KOPT-K1 (cell line): ENCODE results near the gene RANBP3L.

Experiments
- H3K27ac ChIP-seq: fragments of 200-600 bp; sonication (generic); 2 replicates; pipeline ENCODE4 v1.5.1; 2016; ENCODE audit warnings: antibody characterized with exemption, mild to moderate bottlenecking, low read depth, low read length; ENCODE audit not compliant: poor library complexity, severe bottlenecking
- H3K36me3 ChIP-seq: fragments of 200-600 bp; sonication (generic); 2 replicates; pipeline ENCODE4 v1.5.1; 2017; ENCODE audit warnings: antibody characterized with exemption, mild to moderate bottlenecking, low read length, moderate library complexity; ENCODE audit not compliant: insufficient read depth
- H3K9me3 ChIP-seq: fragments of 200-600 bp; sonication (generic); 2 replicates; pipeline ENCODE4 v1.5.1; 2017; ENCODE audit warnings: antibody characterized with exemption, low read length, mild to moderate bottlenecking; ENCODE audit not compliant: insufficient read depth, poor library complexity, severe bottlenecking

RANBP3L gene

DNA sequence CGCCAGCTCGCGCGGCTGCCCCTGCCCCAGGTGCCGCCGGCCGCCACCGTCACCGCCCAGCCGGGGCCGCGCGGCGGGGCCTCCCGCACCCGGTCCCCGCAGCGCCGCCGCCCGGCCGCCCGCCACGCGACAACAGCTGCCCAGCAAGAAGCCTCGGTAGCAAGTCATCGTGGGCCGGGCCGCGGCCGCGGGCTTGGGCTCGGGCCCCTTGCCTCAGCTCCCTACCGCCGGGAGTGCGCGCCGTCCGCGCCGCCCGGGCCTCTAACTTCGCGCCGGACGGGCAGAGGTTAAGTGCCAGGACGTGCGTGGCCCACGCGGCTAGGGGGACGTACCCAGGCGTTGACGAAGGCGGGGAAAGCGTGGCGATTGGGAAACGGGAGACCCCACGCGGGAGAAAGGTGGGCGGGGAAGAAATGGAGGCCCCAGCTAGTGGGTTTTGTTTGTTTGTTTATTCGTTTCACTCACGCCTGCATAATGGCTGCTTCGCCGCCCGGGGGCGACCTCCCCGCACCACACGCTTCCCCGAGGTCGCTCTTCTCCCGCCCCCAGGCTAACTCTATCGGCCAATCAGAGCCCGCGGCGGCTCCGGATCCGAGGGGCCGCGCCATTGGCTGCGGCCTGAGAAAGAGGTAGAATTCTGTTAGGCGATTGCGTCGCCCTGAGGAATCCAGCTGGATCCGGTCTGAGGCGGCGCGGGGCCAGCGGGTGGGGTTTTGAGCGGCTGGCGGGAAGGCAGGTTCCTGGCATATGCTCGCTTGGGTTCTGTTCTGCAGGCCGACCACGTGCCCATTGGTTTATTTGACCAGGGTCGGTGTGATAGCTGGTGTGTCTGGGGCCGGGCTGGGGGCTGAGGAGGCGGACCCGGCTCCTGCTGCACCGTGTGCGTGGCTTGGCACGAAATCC lies 59.8 kb downstream of the RANBP3L start, which contains the start of gene NADK2:
Gene NADK2 (minus strand): TSS at position 295 of the 903 bp plus-strand sequence. CDS start 127 bp downstream, at position 168.
- H3K9me3 ChIP-seq, result no peaks in the 10 kb centered on the region
- peak within 1 kb of the TSS; percentile 85 for H3K27ac ChIP-seq
- no peaks in the 10 kb centered on the region for H3K36me3 ChIP-seq

DNA sequence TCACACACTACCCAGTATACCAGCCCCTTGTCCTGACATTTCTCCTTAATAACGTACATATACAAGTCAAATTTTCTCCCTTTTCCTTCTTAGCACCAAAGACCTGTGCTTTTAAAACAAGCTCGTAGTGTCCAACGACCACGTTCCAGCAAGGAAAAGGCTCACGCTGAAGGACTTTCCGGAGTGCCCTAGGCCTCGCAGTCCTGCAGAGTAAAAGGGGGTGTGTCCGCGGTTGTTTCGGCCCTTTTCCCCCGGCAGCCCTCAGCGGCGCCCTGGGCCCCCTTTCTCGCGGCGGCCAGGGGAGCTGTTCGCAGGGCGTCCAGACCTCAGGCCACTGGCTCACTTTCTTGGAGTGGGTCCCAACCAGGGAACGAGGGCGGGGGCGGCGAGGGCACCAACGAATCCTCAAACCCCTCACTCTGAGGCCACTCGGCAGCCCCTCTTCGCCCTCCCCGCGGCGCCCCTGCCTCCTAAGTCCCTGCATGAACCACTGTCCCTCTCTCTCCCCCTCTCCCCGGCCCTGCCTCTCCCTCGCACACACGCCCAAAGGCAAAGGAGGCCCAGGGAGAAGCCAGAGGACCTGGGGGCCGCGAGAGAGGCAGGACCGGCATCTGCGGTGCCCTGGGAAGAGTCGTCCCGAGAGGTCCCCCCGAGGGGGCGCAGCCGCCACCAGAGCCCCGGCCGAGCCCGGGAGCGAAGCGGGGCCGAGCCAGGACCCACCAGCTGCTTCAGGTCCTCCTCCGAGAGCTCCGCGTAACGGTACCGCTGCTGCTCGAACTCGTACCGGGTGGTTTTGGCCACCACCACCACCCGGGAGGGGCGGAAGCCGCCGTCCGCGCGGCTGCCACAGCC lies 60.7 kb downstream of the RANBP3L start:
- H3K9me3 ChIP-seq, result no peaks in the 10 kb centered on the region
- peak overlapping the region; percentile 85 for H3K27ac ChIP-seq
- no peaks in the 10 kb centered on the region for H3K36me3 ChIP-seq

DNA sequence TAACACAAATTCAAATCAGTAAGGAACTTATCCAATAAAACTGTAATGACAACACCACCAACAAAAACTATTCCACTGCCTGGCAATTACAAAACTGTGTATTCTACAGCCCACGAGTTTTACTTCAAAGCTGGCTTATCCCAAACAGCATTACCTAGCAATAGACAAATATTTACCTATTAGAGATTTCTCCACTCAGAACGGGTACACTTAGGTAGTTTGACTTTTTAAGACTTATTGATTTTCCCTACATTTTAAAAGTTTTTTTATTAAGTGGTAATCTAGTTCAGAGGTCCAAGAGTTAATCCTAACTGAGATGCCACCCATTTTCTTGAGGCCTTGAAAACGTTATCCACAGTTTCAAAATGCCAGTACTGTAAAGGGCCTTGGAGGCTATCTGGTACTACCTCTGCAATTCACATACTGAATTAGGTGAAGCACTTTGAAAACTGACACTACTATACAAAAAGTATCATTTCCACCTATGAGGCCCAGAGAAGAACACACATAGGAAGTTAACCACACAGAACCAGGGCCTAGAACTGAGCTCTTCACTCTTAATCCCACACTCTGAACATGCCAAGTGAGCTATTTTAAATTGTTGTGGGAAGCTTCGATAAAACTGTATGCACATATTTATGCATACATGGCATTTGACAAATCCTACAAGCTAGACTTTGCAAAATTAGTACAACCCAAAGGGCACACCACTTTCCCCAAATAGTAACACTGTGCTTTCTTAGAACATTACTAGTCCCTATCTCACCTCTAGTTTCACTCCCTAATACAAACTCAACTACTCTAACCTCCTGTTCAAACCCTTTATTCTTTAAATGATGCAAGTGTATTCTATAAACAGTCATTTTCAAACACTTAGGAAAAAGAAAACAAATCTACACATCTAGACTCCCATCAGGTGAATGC lies 62.1 kb downstream of the RANBP3L start:
- Histone ChIP-seq H3K27ac (no peak overlapping the region), H3K9me3 (no peaks in the 10 kb centered on the region), H3K36me3 (no peaks in the 10 kb centered on the region)

DNA sequence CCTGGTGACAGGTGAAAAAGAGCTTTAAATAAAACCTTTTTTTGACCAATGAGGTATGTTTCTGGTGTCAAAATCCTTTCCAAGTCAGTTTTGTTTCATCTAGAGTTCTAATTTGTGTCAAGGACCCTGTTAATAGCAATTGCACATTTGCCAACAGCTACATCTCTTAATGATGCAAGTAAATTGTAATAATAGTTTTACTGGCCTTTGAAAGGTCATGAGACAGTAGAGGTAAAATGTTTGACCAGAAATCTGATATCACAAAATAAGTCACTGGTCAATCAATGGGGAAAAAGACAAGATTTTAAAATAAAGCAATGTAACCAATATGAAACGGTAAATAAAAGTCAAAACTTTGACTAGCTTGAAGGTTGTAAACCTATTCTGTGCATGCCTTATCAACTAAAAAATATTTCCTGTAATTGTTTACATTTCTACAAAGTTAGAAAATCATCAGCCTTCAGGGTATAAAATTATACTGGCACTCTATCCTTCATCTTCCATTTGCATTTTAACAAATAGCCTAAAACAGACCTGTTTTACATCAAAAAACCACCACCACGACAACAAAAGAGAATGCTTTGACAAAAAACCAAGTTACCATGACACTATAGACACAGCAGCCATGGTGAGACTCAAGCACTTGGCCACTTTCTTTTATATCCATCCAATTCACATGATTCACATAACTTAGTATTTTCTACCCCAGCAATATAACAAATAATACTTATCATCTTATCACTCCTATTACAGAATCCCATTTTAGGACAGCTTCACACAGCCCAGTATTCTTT lies 63.0 kb downstream of the RANBP3L start:
- H3K36me3 ChIP-seq, result no peaks in the 10 kb centered on the region
- no peaks in the 10 kb centered on the region for H3K9me3 ChIP-seq
- H3K27ac ChIP-seq, result no peak overlapping the region

DNA sequence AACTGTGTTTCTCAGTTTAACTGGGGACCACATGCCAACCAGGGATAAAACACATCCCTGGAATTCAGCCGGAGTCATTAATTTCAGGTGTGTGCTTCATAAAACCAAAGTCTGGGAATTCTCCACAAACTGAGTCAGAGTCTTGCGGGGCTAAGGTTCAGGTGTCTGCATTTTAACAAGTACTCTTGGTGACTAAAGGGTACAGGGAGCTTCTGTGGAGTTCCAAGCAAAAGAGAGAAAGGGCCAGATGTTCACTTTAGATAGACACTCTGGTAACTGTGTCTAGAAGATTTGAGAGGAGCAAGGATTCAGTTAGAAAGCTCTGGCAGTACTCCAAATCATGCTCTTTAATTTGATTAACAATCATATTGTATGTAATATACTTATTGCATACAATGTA lies 64.0 kb downstream of the RANBP3L start:
- Histone ChIP-seq H3K9me3 (no peaks in the 10 kb centered on the region), H3K36me3 (no peaks in the 10 kb centered on the region), H3K27ac (no peak overlapping the region)

DNA sequence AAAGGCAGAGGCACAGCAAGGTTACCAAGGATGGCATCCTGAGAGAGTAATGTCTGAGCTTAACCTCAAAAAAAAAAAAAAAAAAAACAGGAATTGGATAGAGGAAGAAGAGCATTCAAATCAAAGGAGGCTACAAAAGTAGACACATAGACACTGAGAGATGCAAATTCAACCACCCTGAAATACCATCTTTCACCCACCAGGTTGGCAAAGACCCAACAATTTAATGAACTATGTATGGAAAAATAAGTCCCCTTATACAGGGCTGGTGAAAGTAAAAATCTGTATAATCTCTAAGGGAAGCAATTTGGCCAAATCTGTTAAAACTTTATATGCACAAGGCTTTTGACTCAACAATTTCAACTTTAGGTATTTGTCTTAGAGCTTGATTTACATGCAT lies 64.9 kb downstream of the RANBP3L start:
- Histone ChIP-seq H3K9me3 (no peaks in the 10 kb centered on the region), H3K27ac (no peak overlapping the region), H3K36me3 (no peaks in the 10 kb centered on the region)

DNA sequence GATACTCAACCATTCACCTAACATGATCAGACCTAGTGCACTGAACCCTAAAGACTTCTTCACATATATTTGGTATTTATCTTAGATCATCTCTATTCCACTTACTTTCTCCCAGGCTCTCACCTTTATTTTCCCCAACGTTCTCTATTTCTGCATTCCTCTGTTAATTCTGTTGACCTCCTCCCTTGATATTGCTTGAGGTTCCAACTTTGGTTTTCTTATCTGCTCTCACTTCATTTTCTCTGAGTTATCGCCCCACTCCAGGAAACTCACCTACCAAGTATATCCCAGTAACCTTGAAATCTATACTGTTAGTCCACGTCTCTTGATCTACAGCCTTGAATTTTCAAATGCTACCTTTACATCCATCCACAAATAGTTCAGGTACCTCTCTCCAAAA lies 69.2 kb downstream of the RANBP3L start:
- no peaks in the 10 kb centered on the region for H3K9me3 ChIP-seq
- no peak overlapping the region for H3K27ac ChIP-seq
- H3K36me3 ChIP-seq, result no peaks in the 10 kb centered on the region

DNA sequence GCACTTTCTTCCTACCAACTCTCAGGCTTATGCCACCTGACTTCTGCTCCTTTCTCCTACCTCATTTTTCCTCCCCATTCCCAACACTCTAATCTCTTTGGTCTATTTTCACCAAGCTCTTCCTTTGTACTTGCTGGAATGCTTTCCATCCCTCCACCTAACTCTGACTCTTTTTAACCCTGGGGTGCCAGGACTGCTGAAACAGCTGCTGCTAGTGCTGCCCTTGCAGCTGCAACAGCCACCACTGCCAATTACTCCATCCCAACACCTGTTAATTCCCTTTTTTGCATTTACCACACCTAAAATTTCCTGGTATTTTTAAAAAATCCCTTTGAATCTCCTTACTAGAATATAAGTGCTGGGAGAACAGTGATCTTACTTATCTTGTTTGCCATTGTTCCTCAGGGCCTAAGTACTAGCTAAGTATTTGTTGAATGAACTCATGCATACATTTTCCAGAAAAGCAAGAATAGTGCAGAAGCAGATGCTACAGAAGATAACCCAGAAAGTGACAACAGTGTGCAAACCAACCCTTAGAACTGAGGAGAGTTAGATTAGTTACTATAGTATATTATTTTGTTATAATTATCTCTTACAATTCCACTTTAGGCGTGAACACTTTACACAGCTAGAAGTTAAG lies 71.4 kb downstream of the RANBP3L start:
- Histone ChIP-seq H3K9me3 (no peaks in the 10 kb centered on the region), H3K27ac (no peak overlapping the region), H3K36me3 (peaks cover 11% of the 10 kb centered on the region)

DNA sequence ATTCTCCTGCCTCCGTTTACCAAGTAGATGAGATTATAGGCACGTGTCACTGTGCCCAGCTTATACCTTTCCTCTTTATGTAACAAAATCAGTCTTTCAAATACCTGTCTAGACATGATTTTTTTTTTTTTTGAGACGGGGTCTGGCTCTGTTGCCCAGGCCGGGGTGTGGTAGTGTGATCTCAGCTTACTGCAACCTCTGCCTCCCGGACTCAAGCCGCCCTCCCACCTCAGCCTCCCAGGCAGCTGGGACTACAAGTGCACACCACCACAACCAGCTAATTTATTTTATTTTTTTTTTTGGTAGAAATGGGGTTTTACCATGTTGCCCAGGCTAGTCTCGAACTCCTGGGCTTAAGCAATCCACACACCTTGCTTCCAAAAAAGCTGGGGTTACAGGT lies 73.2 kb downstream of the RANBP3L start:
- Histone ChIP-seq H3K36me3 (peaks cover 26% of the 10 kb centered on the region), H3K27ac (no peak overlapping the region)

DNA sequence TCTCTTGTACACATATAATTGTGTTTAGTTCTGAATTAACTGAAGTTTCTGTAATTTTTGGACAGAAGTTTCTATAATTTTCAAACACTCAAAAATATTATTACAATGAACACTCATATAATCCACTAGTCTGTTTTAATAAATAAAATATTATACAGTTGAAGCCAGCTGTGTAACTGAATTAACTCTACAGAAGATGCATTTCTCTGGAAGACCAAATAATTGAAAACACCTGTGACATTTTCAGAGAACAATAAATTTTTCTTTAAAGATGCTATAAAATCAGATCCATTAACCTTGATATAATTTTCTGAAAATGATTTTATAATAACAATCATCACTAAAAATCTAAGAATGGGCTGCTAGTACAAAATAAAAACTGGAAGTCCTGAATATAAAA lies 74.7 kb downstream of the RANBP3L start:
- H3K27ac ChIP-seq, result no peak overlapping the region

More for the DNA sequence above, 73.2 kb downstream of the RANBP3L start:
- H3K9me3 ChIP-seq, result no peaks in the 10 kb centered on the region

DNA sequence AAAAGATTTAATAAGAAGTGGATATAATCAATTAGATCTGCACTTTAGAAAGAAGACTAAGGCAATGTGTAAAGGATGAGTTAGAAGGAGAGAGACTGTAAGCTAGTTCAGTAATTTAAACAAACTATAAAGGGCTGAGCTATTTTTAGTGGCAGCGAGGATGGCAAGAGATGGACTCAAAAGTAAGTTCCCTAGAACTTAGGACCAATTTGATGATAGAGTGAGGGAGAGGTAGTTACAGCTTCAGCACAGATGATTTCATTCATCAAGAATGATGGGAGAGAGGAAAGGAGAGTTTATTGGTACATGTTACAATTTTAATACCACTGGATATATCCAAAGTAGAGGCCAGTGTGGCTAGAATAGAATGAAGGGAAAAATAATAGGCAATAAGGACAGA lies 79.1 kb downstream of the RANBP3L start:
- Histone ChIP-seq H3K27ac (no peak overlapping the region), H3K36me3 (peaks cover 78% of the 10 kb centered on the region)

More for the DNA sequence above, 74.7 kb downstream of the RANBP3L start:
- peaks cover 39% of the 10 kb centered on the region for H3K36me3 ChIP-seq
- no peaks in the 10 kb centered on the region for H3K9me3 ChIP-seq

DNA sequence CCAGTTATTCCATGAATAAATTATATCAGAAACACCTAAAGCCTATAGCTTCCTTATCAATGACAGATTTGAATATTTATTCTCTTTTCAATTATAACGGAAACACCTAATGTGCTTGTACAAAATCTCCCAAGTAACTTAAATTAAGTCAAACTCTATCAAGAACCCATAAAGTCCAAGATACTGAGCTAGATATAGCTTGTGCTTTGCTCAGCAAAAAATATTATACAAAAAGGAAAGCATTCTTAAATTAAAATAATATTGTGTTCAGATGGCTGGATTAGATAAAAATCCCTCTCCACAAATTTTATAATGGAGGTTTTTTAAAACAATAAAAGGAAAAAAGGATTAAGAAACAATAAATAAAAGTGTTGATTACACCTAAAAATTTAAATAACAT lies 83.7 kb downstream of the RANBP3L start:
- Histone ChIP-seq H3K27ac (no peak overlapping the region), H3K9me3 (no peaks in the 10 kb centered on the region), H3K36me3 (peaks cover 81% of the 10 kb centered on the region)

More for the DNA sequence above, 79.1 kb downstream of the RANBP3L start:
- H3K9me3 ChIP-seq, result no peaks in the 10 kb centered on the region

DNA sequence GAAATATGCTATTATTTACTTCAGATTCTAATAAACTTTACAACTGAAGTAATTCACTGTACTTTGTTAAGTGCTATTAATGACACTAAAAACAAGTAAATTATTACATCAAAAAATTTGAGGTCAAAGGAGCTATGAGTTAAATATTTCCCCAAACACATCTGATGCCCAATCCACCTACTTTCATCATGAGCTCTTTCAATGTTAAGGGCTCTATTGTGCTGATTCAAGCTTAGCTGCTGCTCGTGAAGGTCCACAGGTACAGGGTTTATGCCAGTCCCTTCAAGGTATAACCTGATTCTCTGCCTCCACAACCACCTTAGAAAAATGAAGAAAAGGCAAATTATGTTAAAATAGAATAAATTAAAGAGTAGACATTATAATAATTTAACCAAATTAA lies 84.1 kb downstream of the RANBP3L start:
- H3K36me3 ChIP-seq, result peaks cover 81% of the 10 kb centered on the region
- H3K27ac ChIP-seq, result no peak overlapping the region
- no peaks in the 10 kb centered on the region for H3K9me3 ChIP-seq
